Breast epithelium (tissue), 3 donors: ENCODE measurements around the gene SLF2.

Source experiments
- POLR2AphosphoS5 ChIP-seq, 3 donors: sonication (generic); formaldehyde crosslinking; IDR thresholded peaks; one replicate each; pipeline ENCODE4 v1.6.1; 2017; ENCODE audit warnings: antibody characterized with exemption in 3 of 3
- TF ChIP-seq, protein P1 (sequence below), 3 donors: fragments of 450-650 bp; IDR thresholded peaks; one replicate each; pipeline ENCODE4 v1.5.1; 2016 to 2017; ENCODE audit warnings: antibody characterized with exemption in 3 of 3, mild to moderate bottlenecking in 3 of 3, moderate library complexity in 3 of 3

DNA sequence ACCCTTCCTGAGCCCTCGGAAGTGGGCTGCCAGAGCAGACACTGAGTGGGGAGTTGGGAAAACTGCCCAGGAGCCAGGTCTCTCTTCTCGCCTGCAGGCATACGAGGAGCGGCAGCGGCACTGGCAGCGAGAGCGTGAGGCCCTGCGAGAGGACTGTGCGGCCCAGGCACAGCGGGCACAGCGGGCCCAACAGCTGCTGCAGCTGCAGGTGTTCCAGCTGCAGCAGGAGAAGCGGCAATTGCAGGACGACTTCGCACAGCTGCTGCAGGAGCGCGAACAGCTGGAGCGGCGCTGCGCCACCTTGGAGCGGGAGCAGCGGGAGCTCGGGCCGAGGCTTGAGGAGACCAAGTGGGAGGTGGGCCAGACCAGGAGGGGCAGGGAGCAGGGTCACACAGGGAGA, 92.6 kb downstream of the SLF2 start:
- no peak for TF ChIP-seq POLR2AphosphoS5 (IDR thresholded peaks at IDR 0.05)
- TF ChIP-seq, protein P1, sequence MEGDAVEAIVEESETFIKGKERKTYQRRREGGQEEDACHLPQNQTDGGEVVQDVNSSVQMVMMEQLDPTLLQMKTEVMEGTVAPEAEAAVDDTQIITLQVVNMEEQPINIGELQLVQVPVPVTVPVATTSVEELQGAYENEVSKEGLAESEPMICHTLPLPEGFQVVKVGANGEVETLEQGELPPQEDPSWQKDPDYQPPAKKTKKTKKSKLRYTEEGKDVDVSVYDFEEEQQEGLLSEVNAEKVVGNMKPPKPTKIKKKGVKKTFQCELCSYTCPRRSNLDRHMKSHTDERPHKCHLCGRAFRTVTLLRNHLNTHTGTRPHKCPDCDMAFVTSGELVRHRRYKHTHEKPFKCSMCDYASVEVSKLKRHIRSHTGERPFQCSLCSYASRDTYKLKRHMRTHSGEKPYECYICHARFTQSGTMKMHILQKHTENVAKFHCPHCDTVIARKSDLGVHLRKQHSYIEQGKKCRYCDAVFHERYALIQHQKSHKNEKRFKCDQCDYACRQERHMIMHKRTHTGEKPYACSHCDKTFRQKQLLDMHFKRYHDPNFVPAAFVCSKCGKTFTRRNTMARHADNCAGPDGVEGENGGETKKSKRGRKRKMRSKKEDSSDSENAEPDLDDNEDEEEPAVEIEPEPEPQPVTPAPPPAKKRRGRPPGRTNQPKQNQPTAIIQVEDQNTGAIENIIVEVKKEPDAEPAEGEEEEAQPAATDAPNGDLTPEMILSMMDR (IDR thresholded peaks at IDR 0.05): no peak
